HL-60 (cell line): Measurements from ENCODE around the gene RBM42.

Source experiments
- POLR2AphosphoS5 ChIP-seq: IDR thresholded peaks from 2 replicates; pipeline ENCODE4 v1.6.1; 2012; ENCODE audit warnings: low read depth
- TF ChIP-seq, protein P1 (sequence below): IDR thresholded peaks from one replicate; pipeline ENCODE4 v1.5.1; 2011; ENCODE audit warnings: low read length, control low read depth, inconsistent platforms; ENCODE audit not compliant: insufficient read depth
- TF ChIP-seq, protein P2 (sequence below): IDR thresholded peaks from 2 replicates; pipeline ENCODE4 v1.6.1; 2012; ENCODE audit warnings: low read depth; ENCODE audit not compliant: insufficient replicate concordance

DNA sequence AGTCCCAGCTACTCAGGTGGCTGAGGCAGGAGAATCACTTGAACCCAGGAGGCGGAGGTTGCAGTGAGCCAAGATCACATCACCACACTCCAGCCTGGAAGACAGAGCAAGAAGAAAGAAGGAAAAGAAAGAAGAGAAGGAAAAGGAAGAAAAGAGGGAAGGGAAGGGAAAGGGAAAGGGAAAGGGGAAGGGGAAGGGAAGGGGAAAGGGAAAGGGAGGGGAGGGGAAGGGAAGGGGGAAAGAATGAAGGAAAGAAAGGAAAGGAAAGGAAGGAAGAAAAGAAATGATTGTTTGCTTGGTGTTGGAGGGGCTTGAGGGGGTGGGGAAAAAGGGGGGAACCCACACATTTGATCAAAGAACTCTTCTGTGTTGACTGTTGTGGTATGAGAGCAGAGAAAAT, 32.9 kb upstream of the RBM42 start:
- TF ChIP-seq, protein P1, sequence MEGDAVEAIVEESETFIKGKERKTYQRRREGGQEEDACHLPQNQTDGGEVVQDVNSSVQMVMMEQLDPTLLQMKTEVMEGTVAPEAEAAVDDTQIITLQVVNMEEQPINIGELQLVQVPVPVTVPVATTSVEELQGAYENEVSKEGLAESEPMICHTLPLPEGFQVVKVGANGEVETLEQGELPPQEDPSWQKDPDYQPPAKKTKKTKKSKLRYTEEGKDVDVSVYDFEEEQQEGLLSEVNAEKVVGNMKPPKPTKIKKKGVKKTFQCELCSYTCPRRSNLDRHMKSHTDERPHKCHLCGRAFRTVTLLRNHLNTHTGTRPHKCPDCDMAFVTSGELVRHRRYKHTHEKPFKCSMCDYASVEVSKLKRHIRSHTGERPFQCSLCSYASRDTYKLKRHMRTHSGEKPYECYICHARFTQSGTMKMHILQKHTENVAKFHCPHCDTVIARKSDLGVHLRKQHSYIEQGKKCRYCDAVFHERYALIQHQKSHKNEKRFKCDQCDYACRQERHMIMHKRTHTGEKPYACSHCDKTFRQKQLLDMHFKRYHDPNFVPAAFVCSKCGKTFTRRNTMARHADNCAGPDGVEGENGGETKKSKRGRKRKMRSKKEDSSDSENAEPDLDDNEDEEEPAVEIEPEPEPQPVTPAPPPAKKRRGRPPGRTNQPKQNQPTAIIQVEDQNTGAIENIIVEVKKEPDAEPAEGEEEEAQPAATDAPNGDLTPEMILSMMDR: no peak
- TF ChIP-seq, protein P2, sequence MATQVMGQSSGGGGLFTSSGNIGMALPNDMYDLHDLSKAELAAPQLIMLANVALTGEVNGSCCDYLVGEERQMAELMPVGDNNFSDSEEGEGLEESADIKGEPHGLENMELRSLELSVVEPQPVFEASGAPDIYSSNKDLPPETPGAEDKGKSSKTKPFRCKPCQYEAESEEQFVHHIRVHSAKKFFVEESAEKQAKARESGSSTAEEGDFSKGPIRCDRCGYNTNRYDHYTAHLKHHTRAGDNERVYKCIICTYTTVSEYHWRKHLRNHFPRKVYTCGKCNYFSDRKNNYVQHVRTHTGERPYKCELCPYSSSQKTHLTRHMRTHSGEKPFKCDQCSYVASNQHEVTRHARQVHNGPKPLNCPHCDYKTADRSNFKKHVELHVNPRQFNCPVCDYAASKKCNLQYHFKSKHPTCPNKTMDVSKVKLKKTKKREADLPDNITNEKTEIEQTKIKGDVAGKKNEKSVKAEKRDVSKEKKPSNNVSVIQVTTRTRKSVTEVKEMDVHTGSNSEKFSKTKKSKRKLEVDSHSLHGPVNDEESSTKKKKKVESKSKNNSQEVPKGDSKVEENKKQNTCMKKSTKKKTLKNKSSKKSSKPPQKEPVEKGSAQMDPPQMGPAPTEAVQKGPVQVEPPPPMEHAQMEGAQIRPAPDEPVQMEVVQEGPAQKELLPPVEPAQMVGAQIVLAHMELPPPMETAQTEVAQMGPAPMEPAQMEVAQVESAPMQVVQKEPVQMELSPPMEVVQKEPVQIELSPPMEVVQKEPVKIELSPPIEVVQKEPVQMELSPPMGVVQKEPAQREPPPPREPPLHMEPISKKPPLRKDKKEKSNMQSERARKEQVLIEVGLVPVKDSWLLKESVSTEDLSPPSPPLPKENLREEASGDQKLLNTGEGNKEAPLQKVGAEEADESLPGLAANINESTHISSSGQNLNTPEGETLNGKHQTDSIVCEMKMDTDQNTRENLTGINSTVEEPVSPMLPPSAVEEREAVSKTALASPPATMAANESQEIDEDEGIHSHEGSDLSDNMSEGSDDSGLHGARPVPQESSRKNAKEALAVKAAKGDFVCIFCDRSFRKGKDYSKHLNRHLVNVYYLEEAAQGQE: no peak
- no peak for TF ChIP-seq POLR2AphosphoS5
